Smooth muscle cell (in vitro differentiated cells): Measurements from ENCODE around the gene PTPRF. TPM values are rescaled to one million over a fixed set of nuclear protein-coding genes. Genes with fewer than 3 reads are reported as not detected.

Experiments used
- DNase-seq: peaks from one replicate; lab custom pipeline; 2025; ENCODE audit not compliant: unreplicated experiment; lab: John Stamatoyannopoulos, UW
- H2AFZ ChIP-seq: fragments of 200-600 bp; sonication (generic); 2 replicates; pipeline ENCODE4 v1.6.0; 2016; ENCODE audit warnings: antibody characterized with exemption, low read depth, mild to moderate bottlenecking
- H3F3A ChIP-seq: fragments of 200-600 bp; sonication (generic); 2 replicates; pipeline ENCODE4 v1.6.0; 2017; ENCODE audit warnings: antibody characterized with exemption, low read depth
- H3K27ac ChIP-seq: fragments of 200-600 bp; sonication (generic); 2 replicates; pipeline ENCODE4 v1.5.1; 2016; ENCODE audit warnings: low read depth, mild to moderate bottlenecking
- H3K27me3 ChIP-seq: fragments of 200-600 bp; sonication (generic); 2 replicates; pipeline ENCODE4 v1.6.1; 2016; ENCODE audit warnings: low read depth, mild to moderate bottlenecking
- H3K36me3 ChIP-seq: fragments of 200-600 bp; sonication (generic); 2 replicates; pipeline ENCODE4 v1.5.1; 2016; ENCODE audit warnings: low read depth
- H3K4me1 ChIP-seq: fragments of 200-600 bp; sonication (generic); 2 replicates; pipeline ENCODE4 v1.5.1; 2016; ENCODE audit warnings: low read depth
- H3K4me2 ChIP-seq: fragments of 200-600 bp; sonication (generic); 2 replicates; pipeline ENCODE4 v1.6.0; 2016; ENCODE audit warnings: mild to moderate bottlenecking
- H3K4me3 ChIP-seq: fragments of 200-600 bp; sonication (generic); 2 replicates; pipeline ENCODE4 v1.5.1; 2016; ENCODE audit warnings: mild to moderate bottlenecking
- H3K79me2 ChIP-seq: fragments of 200-600 bp; sonication (generic); 2 replicates; pipeline ENCODE4 v1.6.0; 2016; ENCODE audit warnings: low read depth, mild to moderate bottlenecking
- H3K9ac ChIP-seq: fragments of 200-600 bp; sonication (generic); 2 replicates; pipeline ENCODE4 v1.6.0; 2016; ENCODE audit warnings: low read depth
- H3K9me3 ChIP-seq: fragments of 200-600 bp; sonication (generic); replicated peaks from 2 replicates; pipeline ENCODE4 v1.5.1; 2016; ENCODE audit warnings: low read depth
- H4K20me1 ChIP-seq: fragments of 200-600 bp; sonication (generic); 2 replicates; pipeline ENCODE4 v1.6.0; 2016; ENCODE audit warnings: low read depth
- WGBS: methylation state at CpG from one replicate; pipeline ENCODE4 v1.1.7; 2016; ENCODE audit warnings: low lambda C conversion rate; 5-methylcytosine and 5-hydroxymethylcytosine counted together
- polyA plus RNA-seq: library from polyadenylated mRNA; unstranded; fragments of >200 nt; fragmentation: Nextera tagmentation; extraction: Ambion mirVana; gene quantifications from 2 replicates; pipeline ENCODE4 v1.2.1, GENCODE V29; 2016
- total RNA-seq: library from RNA; depleted of rRNA; stranded (reverse); fragments of >200 nt; gene quantifications from 2 replicates; pipeline ENCODE4 v1.2.3, GENCODE V29; 2014
- TF ChIP-seq, protein P1 (sequence below): fragments of 200-600 bp; sonication (generic); IDR thresholded peaks from 2 replicates; pipeline ENCODE4 v1.5.1; 2017; ENCODE audit warnings: borderline replicate concordance, mild to moderate bottlenecking, antibody characterized with exemption; ENCODE audit not compliant: insufficient read depth, poor library complexity, severe bottlenecking

PTPRF gene
- total and polyA plus RNA-seq, 2 experiments from 2014 or later, result 39.9 to 71.0 TPM

DNA sequence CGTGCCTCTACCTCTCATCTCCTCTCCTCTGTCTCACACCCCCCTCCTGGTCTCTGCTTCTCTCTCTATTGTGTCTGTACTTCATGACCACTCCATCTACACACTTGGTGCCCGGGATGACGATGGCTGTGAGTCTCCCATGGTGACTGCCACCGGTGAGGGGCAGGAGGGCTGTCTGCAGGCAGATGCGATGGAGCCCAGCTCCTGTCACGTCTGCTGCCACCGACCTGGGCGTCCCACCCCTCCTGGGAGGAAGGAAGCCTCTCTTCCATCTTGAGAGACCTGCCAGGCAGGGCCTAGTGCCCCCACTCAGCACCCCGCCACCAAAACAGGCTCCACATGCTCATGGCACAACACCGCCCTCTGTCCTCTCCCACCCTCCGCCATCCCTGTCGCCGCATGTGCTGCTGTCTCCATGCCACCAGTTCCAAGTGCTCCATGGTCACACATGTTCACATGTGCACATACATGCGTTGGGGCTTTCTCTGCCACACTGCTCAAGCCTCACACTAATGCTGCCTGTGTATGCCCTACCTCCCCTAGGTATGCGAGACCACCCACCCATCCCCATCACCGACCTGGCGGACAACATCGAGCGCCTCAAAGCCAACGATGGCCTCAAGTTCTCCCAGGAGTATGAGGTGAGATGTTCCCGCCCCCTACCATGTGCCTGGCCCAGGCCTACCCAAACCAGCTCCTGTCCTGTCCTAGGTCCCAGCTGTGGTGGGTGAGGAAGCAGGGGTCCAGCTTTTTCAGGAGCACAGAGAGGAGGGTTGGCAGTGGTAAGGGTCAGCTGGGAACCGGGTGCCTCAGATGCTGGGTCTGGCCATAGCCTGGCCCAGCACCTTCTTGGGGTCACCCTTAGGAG lies 82.6 kb downstream of the PTPRF start:
- no peaks in the 10 kb centered on the region for H3K27me3 ChIP-seq
- H3K79me2 ChIP-seq, result no peaks in the 10 kb centered on the region
- no peak overlapping the region for H2AFZ ChIP-seq
- no peak overlapping the region for H3K4me3 ChIP-seq
- peaks cover 6% of the 10 kb centered on the region for H3K36me3 ChIP-seq
- 96% methylated on average over 21 of the region's 22 CpGs for whole genome bisulfite sequencing
- no peak for DNase-seq
- H3K9me3 ChIP-seq, result no peaks in the 10 kb centered on the region
- TF ChIP-seq, protein P1, sequence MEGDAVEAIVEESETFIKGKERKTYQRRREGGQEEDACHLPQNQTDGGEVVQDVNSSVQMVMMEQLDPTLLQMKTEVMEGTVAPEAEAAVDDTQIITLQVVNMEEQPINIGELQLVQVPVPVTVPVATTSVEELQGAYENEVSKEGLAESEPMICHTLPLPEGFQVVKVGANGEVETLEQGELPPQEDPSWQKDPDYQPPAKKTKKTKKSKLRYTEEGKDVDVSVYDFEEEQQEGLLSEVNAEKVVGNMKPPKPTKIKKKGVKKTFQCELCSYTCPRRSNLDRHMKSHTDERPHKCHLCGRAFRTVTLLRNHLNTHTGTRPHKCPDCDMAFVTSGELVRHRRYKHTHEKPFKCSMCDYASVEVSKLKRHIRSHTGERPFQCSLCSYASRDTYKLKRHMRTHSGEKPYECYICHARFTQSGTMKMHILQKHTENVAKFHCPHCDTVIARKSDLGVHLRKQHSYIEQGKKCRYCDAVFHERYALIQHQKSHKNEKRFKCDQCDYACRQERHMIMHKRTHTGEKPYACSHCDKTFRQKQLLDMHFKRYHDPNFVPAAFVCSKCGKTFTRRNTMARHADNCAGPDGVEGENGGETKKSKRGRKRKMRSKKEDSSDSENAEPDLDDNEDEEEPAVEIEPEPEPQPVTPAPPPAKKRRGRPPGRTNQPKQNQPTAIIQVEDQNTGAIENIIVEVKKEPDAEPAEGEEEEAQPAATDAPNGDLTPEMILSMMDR, result no peak
- no peak overlapping the region for H3K27ac ChIP-seq
- H3K4me2 ChIP-seq, result no peak overlapping the region
- H3K9ac ChIP-seq, result no peak overlapping the region
- no peaks in the 10 kb centered on the region for H3K4me1 ChIP-seq
- no peaks in the 10 kb centered on the region for H3F3A ChIP-seq
- H4K20me1 ChIP-seq, result no peaks in the 10 kb centered on the region

GRCh38 chr1:43614211-43614610 lies 83.5 kb downstream of the PTPRF start:
- TF ChIP-seq, protein P1, result no peak
- Histone ChIP-seq H3K79me2 (no peaks in the 10 kb centered on the region), H3K9ac (no peak overlapping the region), H4K20me1 (no peaks in the 10 kb centered on the region), H3K27ac (no peak overlapping the region), H3K4me1 (no peaks in the 10 kb centered on the region), H3K36me3 (peaks cover 6% of the 10 kb centered on the region), H3K4me2 (no peak overlapping the region), H3K9me3 (no peaks in the 10 kb centered on the region), H3K27me3 (no peaks in the 10 kb centered on the region), H2AFZ (no peak overlapping the region), H3K4me3 (no peak overlapping the region), H3F3A (no peaks in the 10 kb centered on the region)
- 95% methylated on average over 11 of the region's 11 CpGs for WGBS
- no peak for DNase-seq

- Histone ChIP-seq H3K9ac (no peak overlapping the region), H3K79me2 (no peaks in the 10 kb centered on the region), H3K27ac (no peak overlapping the region), H3K4me3 (no peak overlapping the region), H4K20me1 (no peaks in the 10 kb centered on the region), H2AFZ (no peak overlapping the region), H3K27me3 (no peaks in the 10 kb centered on the region), H3K4me2 (no peak overlapping the region), H3K4me1 (no peaks in the 10 kb centered on the region), H3K36me3 (peaks cover 6% of the 10 kb centered on the region), H3K9me3 (no peaks in the 10 kb centered on the region), H3F3A (no peaks in the 10 kb centered on the region)
- 98% methylated on average over 6 of the region's 6 CpGs for WGBS
- no peak for DNase-seq
- TF ChIP-seq, protein P1, result no peak
Measured at GRCh38 chr1:43614891-43615290, 84.2 kb downstream of the PTPRF start.

DNA sequence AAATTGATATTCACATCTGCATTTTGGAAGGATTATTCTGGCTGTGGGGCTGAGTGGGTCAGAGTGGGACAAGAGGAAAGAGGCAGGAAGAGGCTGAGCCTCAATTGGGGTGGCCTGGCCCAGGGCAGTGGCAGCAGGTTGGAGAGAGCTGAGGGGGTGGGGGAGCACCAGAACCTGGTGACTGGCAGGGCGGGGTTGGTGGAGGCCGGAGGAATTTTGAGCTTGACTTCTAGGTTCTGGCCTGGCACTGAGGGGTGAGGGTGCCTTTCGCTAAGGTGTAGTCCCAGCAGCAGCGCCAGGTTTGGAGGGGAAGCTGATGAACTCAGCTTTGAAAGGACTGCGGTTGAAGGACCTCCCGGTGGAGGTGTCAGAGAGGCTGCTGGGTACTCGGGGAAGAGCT lies 85.7 kb downstream of the PTPRF start:
- H3K9ac ChIP-seq, result no peak overlapping the region
- H3K9me3 ChIP-seq, result no peaks in the 10 kb centered on the region
- no peaks in the 10 kb centered on the region for H3F3A ChIP-seq
- no peaks in the 10 kb centered on the region for H3K27me3 ChIP-seq
- no peak overlapping the region for H3K4me2 ChIP-seq
- H4K20me1 ChIP-seq, result no peaks in the 10 kb centered on the region
- DNase-seq, result no peak
- TF ChIP-seq, protein P1, result no peak
- 96% methylated on average over 7 of the region's 7 CpGs for WGBS
- H3K27ac ChIP-seq, result no peak overlapping the region
- H3K4me3 ChIP-seq, result no peak overlapping the region
- no peaks in the 10 kb centered on the region for H3K36me3 ChIP-seq
- H2AFZ ChIP-seq, result no peak overlapping the region
- H3K4me1 ChIP-seq, result no peaks in the 10 kb centered on the region
- H3K79me2 ChIP-seq, result no peaks in the 10 kb centered on the region
